Measurements from ENCODE around the gene MAP3K5.

The MAP3K5 gene

DNA sequence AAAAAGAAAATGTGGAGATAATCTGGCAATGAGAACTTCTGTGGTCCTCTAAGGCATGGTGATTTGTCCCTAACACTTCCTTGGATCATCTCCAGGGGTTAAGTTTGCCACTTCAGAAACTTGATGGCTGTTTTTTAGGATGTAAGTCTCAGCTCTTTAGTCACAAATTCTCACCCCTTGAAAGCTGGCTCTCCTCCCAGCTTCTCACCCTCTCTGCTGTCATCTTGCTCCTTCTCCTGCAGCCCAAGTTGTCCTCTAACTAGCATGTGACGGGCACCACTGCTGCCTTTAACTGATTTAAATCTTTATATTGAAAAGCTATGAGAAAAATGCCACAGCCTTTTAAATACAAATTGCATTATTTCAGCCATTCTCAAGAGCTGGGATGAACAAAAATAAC is 107.8 kb downstream of the MAP3K5 start:
- Histone ChIP-seq H3K27me3 (ENCODE audit: control insufficient read depth, insufficient read depth, low read length) (no peaks in the 10 kb centered on the region), H3K4me3 (ENCODE audit: low read length) (no peak overlapping the region), H3K9me3 (ENCODE audit: control insufficient read depth, low read depth, low read length) (no peaks in the 10 kb centered on the region), H3K36me3 (ENCODE audit: control insufficient read depth, low read depth, low read length) (no peaks in the 10 kb centered on the region), H3K27ac (ENCODE audit: low read length) (no peak overlapping the region), H3K9ac (ENCODE audit: low read length) (no peak overlapping the region), H3K4me1 (ENCODE audit: control insufficient read depth, low read depth, low read length) (no peaks in the 10 kb centered on the region)

DNA sequence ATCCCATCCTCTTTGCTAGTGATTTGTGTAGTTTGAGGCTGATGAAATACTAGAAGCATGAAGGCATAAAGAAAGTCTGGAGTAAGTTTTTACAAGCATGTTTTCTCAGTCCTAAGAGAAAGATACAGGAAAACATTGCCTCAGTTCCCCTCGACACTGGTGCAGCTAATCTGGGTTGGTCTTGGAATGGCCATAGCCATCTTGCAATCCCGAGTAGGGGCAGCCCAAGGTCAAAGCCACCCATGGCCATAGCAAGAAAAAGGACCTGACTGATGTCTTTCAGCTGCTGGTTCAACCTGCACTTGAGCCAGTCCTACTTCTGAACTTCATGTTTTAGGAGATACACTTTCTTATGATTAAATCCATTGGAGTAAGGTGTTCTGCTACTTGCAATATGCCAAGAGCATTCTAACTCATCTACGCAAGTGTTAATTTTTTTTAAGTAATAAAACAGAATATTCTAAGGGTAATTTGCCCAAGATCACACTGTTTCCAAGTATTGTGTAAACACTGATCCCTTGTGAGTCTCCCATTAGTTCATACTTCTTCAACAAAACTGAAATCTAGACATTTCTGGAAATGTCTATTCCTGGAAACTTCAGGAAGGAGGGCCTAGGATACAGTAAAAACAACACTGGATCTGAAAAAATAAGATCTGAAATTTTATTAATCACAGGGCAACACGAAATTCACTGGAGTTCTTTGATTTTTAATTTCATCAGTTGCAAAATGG is 108.9 kb downstream of the MAP3K5 start:
- Histone ChIP-seq H3K27me3 (ENCODE audit: control insufficient read depth, insufficient read depth, low read length) (no peaks in the 10 kb centered on the region), H3K36me3 (ENCODE audit: control insufficient read depth, low read depth, low read length) (no peaks in the 10 kb centered on the region), H3K4me3 (ENCODE audit: low read length) (no peak overlapping the region), H3K4me1 (ENCODE audit: control insufficient read depth, low read depth, low read length) (no peaks in the 10 kb centered on the region), H3K27ac (ENCODE audit: low read length) (no peak overlapping the region), H3K9ac (ENCODE audit: low read length) (no peak overlapping the region), H3K9me3 (ENCODE audit: control insufficient read depth, low read depth, low read length) (no peaks in the 10 kb centered on the region)

- Histone ChIP-seq H3K4me1 (ENCODE audit: control insufficient read depth, low read depth, low read length) (no peaks in the 10 kb centered on the region), H3K27ac (ENCODE audit: low read length) (no peak overlapping the region), H3K27me3 (ENCODE audit: control insufficient read depth, insufficient read depth, low read length) (no peaks in the 10 kb centered on the region), H3K4me3 (ENCODE audit: low read length) (no peak overlapping the region), H3K9me3 (ENCODE audit: control insufficient read depth, low read depth, low read length) (no peaks in the 10 kb centered on the region), H3K9ac (ENCODE audit: low read length) (no peak overlapping the region), H3K36me3 (ENCODE audit: control insufficient read depth, low read depth, low read length) (no peaks in the 10 kb centered on the region)
Measured at GRCh38 chr6:136682292-136682691, 110.0 kb downstream of the MAP3K5 start.

GRCh38 chr6:136677822-136678221 is 114.5 kb downstream of the MAP3K5 start:
- Histone ChIP-seq H3K27ac (ENCODE audit: low read length) (no peak overlapping the region), H3K36me3 (ENCODE audit: control insufficient read depth, low read depth, low read length) (no peaks in the 10 kb centered on the region), H3K27me3 (ENCODE audit: control insufficient read depth, insufficient read depth, low read length) (no peaks in the 10 kb centered on the region), H3K9me3 (ENCODE audit: control insufficient read depth, low read depth, low read length) (no peaks in the 10 kb centered on the region), H3K9ac (ENCODE audit: low read length) (no peak overlapping the region), H3K4me1 (ENCODE audit: control insufficient read depth, low read depth, low read length) (no peaks in the 10 kb centered on the region), H3K4me3 (ENCODE audit: low read length) (no peak overlapping the region)

DNA sequence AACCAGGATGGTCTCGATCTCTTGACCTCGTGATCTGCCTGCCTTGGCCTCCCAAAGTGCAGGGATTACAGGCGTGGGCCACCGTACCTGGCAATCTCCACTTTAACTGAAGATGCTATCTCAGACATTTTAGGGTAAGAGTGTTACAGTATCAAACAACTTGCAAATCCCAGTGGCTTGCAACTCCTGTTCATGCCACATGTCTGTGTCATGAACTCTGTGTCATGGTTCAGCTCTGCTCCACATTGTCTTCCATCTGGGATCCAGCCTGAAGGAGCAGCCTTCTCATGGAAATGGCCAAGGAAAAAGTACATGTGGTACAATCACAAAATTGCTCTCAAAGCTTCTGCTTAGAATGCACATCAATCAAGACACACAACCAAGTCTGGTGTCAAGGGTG is 114.9 kb downstream of the MAP3K5 start:
- Histone ChIP-seq H3K9me3 (ENCODE audit: control insufficient read depth, low read depth, low read length) (no peaks in the 10 kb centered on the region), H3K9ac (ENCODE audit: low read length) (no peak overlapping the region), H3K27ac (ENCODE audit: low read length) (no peak overlapping the region), H3K36me3 (ENCODE audit: control insufficient read depth, low read depth, low read length) (no peaks in the 10 kb centered on the region), H3K4me3 (ENCODE audit: low read length) (no peak overlapping the region), H3K27me3 (ENCODE audit: control insufficient read depth, insufficient read depth, low read length) (no peaks in the 10 kb centered on the region), H3K4me1 (ENCODE audit: control insufficient read depth, low read depth, low read length) (no peaks in the 10 kb centered on the region)

DNA sequence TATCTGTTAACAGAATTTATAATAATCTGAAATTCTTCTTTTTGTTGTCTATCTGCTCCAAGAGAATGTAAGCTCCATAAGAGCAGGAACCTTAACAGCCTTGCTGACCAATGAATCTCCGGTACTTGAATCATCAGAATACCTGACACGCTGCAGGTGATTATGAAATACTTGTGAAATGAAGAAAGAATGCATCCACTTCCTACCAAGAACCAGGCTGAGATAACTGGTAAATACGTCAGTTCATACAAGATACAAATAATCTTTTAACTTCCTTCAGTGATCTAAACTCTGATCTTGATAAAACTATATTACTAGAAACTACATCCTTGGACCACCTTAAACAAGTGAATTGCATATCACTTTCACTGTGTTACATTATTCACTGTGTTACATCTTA is 116.2 kb downstream of the MAP3K5 start:
- Histone ChIP-seq H3K9me3 (ENCODE audit: control insufficient read depth, low read depth, low read length) (no peaks in the 10 kb centered on the region), H3K36me3 (ENCODE audit: control insufficient read depth, low read depth, low read length) (no peaks in the 10 kb centered on the region), H3K27ac (ENCODE audit: low read length) (no peak overlapping the region), H3K27me3 (ENCODE audit: control insufficient read depth, insufficient read depth, low read length) (no peaks in the 10 kb centered on the region), H3K9ac (ENCODE audit: low read length) (no peak overlapping the region), H3K4me1 (ENCODE audit: control insufficient read depth, low read depth, low read length) (no peaks in the 10 kb centered on the region), H3K4me3 (ENCODE audit: low read length) (no peak overlapping the region)

DNA sequence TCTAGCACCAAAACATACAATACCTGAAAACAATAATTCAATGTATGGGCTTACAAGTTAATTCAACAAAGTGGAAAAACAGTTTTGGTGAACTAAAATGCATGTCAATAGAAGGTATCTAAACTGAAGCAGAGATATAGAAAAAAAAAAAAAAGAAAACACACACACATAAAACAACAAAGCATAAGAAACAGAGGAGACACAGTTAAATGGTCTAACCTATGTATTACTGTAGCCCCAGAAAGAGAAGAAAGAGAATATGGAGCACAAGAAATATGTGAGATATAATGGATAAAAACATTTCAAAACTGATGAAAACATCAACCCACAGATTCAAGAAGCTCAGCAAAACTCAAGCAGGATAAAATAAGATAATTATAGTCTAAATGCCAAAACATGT is 118.7 kb downstream of the MAP3K5 start:
- Histone ChIP-seq H3K4me3 (ENCODE audit: low read length) (no peak overlapping the region), H3K27ac (ENCODE audit: low read length) (no peak overlapping the region), H3K27me3 (ENCODE audit: control insufficient read depth, insufficient read depth, low read length) (no peaks in the 10 kb centered on the region), H3K4me1 (ENCODE audit: control insufficient read depth, low read depth, low read length) (no peaks in the 10 kb centered on the region), H3K36me3 (ENCODE audit: control insufficient read depth, low read depth, low read length) (no peaks in the 10 kb centered on the region), H3K9me3 (ENCODE audit: control insufficient read depth, low read depth, low read length) (no peaks in the 10 kb centered on the region), H3K9ac (ENCODE audit: low read length) (no peak overlapping the region)

GRCh38 chr6:136672144-136672543 is 120.1 kb downstream of the MAP3K5 start:
- Histone ChIP-seq H3K9me3 (ENCODE audit: control insufficient read depth, low read depth, low read length) (no peaks in the 10 kb centered on the region), H3K4me1 (ENCODE audit: control insufficient read depth, low read depth, low read length) (no peaks in the 10 kb centered on the region), H3K36me3 (ENCODE audit: control insufficient read depth, low read depth, low read length) (no peaks in the 10 kb centered on the region), H3K9ac (ENCODE audit: low read length) (no peak overlapping the region), H3K4me3 (ENCODE audit: low read length) (no peak overlapping the region), H3K27ac (ENCODE audit: low read length) (no peak overlapping the region), H3K27me3 (ENCODE audit: control insufficient read depth, insufficient read depth, low read length) (no peaks in the 10 kb centered on the region)

GRCh38 chr6:136669299-136669699 is 123.0 kb downstream of the MAP3K5 start:
- H3K27me3 ChIP-seq (ENCODE audit: control insufficient read depth, insufficient read depth, low read length): no peaks in the 10 kb centered on the region
- no peaks in the 10 kb centered on the region for H3K36me3 ChIP-seq (ENCODE audit: control insufficient read depth, low read depth, low read length)
- H3K27ac ChIP-seq (ENCODE audit: low read length): no peak overlapping the region
- no peaks in the 10 kb centered on the region for H3K4me1 ChIP-seq (ENCODE audit: control insufficient read depth, low read depth, low read length)
- H3K9me3 ChIP-seq (ENCODE audit: control insufficient read depth, low read depth, low read length): no peaks in the 10 kb centered on the region
- no peak overlapping the region for H3K4me3 ChIP-seq (ENCODE audit: low read length)
- H3K9ac ChIP-seq (ENCODE audit: low read length): no peak overlapping the region

DNA sequence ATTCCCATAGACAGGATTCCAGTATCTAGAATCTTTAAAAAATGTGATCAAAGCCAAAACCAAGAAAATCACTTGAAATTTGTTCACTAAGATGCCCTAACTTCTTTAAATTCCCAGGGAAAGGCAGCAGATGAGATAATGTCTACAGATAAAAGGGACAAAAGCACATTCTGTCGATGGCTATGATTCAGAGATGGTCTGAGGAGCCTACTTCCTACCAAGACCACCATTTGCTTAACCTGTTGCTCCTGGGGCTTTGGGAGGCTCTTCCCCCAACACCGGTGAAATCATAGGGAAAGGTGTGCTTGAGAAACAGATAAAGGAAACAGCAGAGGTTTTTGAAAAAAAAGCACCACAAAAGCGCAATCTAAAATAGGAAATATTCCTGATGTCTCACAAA is 123.7 kb downstream of the MAP3K5 start:
- H3K36me3 ChIP-seq (ENCODE audit: control insufficient read depth, low read depth, low read length): no peaks in the 10 kb centered on the region
- no peak overlapping the region for H3K9ac ChIP-seq (ENCODE audit: low read length)
- no peak overlapping the region for H3K4me3 ChIP-seq (ENCODE audit: low read length)
- no peaks in the 10 kb centered on the region for H3K9me3 ChIP-seq (ENCODE audit: control insufficient read depth, low read depth, low read length)
- H3K27ac ChIP-seq (ENCODE audit: low read length): no peak overlapping the region
- H3K27me3 ChIP-seq (ENCODE audit: control insufficient read depth, insufficient read depth, low read length): no peaks in the 10 kb centered on the region
- H3K4me1 ChIP-seq (ENCODE audit: control insufficient read depth, low read depth, low read length): no peaks in the 10 kb centered on the region

- no peak overlapping the region for H3K4me3 ChIP-seq (ENCODE audit: low read length)
- no peak overlapping the region for H3K9ac ChIP-seq (ENCODE audit: low read length)
- H3K27ac ChIP-seq (ENCODE audit: low read length): no peak overlapping the region
- H3K27me3 ChIP-seq (ENCODE audit: control insufficient read depth, insufficient read depth, low read length): no peaks in the 10 kb centered on the region
- no peaks in the 10 kb centered on the region for H3K36me3 ChIP-seq (ENCODE audit: control insufficient read depth, low read depth, low read length)
- no peaks in the 10 kb centered on the region for H3K9me3 ChIP-seq (ENCODE audit: control insufficient read depth, low read depth, low read length)
- no peaks in the 10 kb centered on the region for H3K4me1 ChIP-seq (ENCODE audit: control insufficient read depth, low read depth, low read length)
Measured at GRCh38 chr6:136666041-136666440, 126.2 kb downstream of the MAP3K5 start.

- Histone ChIP-seq H3K9ac (ENCODE audit: low read length) (no peak overlapping the region), H3K27ac (ENCODE audit: low read length) (no peak overlapping the region), H3K9me3 (ENCODE audit: control insufficient read depth, low read depth, low read length) (no peaks in the 10 kb centered on the region), H3K4me1 (ENCODE audit: control insufficient read depth, low read depth, low read length) (no peaks in the 10 kb centered on the region), H3K36me3 (ENCODE audit: control insufficient read depth, low read depth, low read length) (no peaks in the 10 kb centered on the region), H3K4me3 (ENCODE audit: low read length) (no peak overlapping the region), H3K27me3 (ENCODE audit: control insufficient read depth, insufficient read depth, low read length) (no peaks in the 10 kb centered on the region)
Measured at GRCh38 chr6:136662347-136663237, 129.7 kb downstream of the MAP3K5 start.

Measured in iPS-18a (cell line).